ENCODE data around the gene RANBP10.

Gene RANBP10

DNA sequence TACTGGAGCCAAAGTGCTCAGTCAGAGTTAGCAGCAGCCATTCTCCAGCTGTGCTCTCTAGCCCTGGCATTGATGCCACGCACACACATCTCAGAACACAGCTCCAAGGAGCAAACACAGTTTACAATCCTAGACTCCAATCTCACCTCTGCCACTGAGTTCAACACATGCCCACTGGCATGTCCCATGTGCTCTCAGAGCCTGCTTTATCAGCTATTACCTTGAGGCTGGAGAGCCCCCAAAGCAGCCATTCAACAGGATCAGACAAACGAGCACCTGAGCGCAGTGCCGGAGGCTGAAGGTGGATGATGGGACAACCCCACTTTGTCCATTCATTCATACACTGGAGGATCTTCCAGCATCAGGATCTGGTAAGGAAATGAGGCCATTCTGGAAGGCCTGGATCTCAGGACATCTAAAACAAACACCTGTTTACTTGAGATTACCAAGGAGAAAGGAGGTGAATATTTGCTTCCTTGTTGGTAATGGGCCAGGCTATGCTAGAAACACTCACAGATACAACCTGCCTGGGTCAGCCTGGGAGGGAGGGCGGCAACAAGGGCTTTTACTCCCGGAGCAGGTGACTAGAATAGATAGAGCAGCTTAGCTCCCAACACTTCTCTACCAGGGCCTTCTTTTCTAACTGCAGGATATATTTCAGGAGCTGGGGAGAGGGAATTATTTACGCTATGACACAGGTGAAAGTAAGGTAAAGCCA, 25.4 kb downstream of the RANBP10 start:
- no peak for TF ChIP-seq ARNTL (CRISPR knock-in tag; IDR thresholded peaks at IDR 0.05; ENCODE audit: borderline replicate concordance, low read depth)
- TF ChIP-seq SNAI2 (CRISPR knock-in tag; IDR thresholded peaks at IDR 0.05): no peak
- TF ChIP-seq ZNF8 (CRISPR knock-in tag; IDR thresholded peaks at IDR 0.05): no peak
- no peak for TF ChIP-seq ZFP30 (CRISPR knock-in tag; IDR thresholded peaks at IDR 0.05)
- no peak for TF ChIP-seq CSDC2 (CRISPR knock-in tag; IDR thresholded peaks at IDR 0.05)
- no peak for TF ChIP-seq ISL1 (CRISPR knock-in tag; IDR thresholded peaks at IDR 0.05)
- TF ChIP-seq ZNF565 (CRISPR knock-in tag; conservative IDR thresholded peaks at IDR 0.05; ENCODE audit: low read depth): no peak
- TF ChIP-seq RARB (CRISPR knock-in tag; IDR thresholded peaks at IDR 0.05): no peak
- no peak for TF ChIP-seq ZNF70 (CRISPR knock-in tag; IDR thresholded peaks at IDR 0.05)
- TF ChIP-seq OSR1 (CRISPR knock-in tag; IDR thresholded peaks at IDR 0.05): no peak
- TF ChIP-seq TCF4 (CRISPR knock-in tag; IDR thresholded peaks at IDR 0.05; ENCODE audit: borderline replicate concordance): no peak
- TF ChIP-seq, protein P1, sequence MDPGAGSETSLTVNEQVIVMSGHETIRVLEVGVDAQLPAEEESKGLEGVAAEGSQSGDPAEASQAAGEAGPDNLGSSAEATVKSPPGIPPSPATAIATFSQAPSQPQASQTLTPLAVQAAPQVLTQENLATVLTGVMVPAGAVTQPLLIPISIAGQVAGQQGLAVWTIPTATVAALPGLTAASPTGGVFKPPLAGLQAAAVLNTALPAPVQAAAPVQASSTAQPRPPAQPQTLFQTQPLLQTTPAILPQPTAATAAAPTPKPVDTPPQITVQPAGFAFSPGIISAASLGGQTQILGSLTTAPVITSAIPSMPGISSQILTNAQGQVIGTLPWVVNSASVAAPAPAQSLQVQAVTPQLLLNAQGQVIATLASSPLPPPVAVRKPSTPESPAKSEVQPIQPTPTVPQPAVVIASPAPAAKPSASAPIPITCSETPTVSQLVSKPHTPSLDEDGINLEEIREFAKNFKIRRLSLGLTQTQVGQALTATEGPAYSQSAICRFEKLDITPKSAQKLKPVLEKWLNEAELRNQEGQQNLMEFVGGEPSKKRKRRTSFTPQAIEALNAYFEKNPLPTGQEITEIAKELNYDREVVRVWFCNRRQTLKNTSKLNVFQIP (CRISPR knock-in tag; IDR thresholded peaks at IDR 0.05; ENCODE audit: borderline replicate concordance, low read depth): no peak
- no peak for TF ChIP-seq BACH2 (CRISPR knock-in tag; IDR thresholded peaks at IDR 0.05; ENCODE audit: borderline replicate concordance)
- no peak for TF ChIP-seq ESRRG (CRISPR knock-in tag; IDR thresholded peaks at IDR 0.05)
- no peak for TF ChIP-seq PPARA (CRISPR knock-in tag; IDR thresholded peaks at IDR 0.05; ENCODE audit: borderline replicate concordance)
- TF ChIP-seq ZC3H10 (CRISPR knock-in tag; IDR thresholded peaks at IDR 0.05): no peak
- TF ChIP-seq TOX (CRISPR knock-in tag; IDR thresholded peaks at IDR 0.05; ENCODE audit: borderline replicate concordance): no peak
- TF ChIP-seq, protein P2, sequence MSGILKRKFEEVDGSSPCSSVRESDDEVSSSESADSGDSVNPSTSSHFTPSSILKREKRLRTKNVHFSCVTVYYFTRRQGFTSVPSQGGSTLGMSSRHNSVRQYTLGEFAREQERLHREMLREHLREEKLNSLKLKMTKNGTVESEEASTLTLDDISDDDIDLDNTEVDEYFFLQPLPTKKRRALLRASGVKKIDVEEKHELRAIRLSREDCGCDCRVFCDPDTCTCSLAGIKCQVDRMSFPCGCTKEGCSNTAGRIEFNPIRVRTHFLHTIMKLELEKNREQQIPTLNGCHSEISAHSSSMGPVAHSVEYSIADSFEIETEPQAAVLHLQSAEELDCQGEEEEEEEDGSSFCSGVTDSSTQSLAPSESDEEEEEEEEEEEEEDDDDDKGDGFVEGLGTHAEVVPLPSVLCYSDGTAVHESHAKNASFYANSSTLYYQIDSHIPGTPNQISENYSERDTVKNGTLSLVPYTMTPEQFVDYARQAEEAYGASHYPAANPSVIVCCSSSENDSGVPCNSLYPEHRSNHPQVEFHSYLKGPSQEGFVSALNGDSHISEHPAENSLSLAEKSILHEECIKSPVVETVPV (CRISPR knock-in tag; IDR thresholded peaks at IDR 0.05): no peak
- TF ChIP-seq, protein P3, sequence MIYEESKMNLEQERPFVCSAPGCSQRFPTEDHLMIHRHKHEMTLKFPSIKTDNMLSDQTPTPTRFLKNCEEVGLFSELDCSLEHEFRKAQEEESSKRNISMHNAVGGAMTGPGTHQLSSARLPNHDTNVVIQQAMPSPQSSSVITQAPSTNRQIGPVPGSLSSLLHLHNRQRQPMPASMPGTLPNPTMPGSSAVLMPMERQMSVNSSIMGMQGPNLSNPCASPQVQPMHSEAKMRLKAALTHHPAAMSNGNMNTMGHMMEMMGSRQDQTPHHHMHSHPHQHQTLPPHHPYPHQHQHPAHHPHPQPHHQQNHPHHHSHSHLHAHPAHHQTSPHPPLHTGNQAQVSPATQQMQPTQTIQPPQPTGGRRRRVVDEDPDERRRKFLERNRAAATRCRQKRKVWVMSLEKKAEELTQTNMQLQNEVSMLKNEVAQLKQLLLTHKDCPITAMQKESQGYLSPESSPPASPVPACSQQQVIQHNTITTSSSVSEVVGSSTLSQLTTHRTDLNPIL (CRISPR knock-in tag; IDR thresholded peaks at IDR 0.05; ENCODE audit: low read depth): no peak
- TF ChIP-seq, protein P4, sequence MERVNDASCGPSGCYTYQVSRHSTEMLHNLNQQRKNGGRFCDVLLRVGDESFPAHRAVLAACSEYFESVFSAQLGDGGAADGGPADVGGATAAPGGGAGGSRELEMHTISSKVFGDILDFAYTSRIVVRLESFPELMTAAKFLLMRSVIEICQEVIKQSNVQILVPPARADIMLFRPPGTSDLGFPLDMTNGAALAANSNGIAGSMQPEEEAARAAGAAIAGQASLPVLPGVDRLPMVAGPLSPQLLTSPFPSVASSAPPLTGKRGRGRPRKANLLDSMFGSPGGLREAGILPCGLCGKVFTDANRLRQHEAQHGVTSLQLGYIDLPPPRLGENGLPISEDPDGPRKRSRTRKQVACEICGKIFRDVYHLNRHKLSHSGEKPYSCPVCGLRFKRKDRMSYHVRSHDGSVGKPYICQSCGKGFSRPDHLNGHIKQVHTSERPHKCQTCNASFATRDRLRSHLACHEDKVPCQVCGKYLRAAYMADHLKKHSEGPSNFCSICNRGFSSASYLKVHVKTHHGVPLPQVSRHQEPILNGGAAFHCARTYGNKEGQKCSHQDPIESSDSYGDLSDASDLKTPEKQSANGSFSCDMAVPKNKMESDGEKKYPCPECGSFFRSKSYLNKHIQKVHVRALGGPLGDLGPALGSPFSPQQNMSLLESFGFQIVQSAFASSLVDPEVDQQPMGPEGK (CRISPR knock-in tag; IDR thresholded peaks at IDR 0.05; ENCODE audit: borderline replicate concordance): no peak
- no peak for ATAC-seq

DNA sequence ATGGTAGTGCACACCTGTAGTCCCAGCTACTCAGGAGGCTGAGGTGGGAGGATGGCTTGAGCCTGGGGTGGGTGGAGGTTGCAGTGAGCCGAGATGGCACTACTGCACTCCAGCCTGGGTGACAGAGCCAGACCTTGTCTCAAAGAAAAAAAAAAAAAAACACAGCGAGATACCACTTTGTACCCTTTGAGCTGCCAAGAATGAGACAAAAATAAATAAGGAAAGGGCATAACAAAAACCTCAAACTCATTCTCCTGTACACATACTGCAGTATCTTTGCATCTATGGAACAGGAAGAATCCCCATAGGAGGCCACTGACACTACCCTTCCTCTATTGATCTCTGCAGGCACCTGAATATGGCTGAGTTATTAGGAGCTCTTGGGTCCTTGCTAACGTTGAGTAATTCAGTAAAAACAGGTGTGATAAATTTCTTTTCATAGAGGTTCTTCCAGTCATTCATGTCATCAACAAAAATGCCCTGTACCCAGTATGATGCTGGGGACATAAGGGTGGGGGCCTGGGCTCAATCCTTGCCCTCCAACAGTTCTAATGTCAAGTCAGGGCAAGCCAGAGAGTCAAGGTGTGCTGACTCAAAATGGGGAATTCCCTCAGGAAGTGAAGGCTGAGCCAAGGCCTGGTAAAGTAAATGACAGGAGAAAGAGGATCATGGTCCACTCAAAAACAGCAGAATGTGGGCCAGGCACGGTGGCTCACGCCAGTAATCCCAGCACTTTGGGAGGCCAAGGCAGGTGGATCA, 26.9 kb downstream of the RANBP10 start:
- no peak for TF ChIP-seq ZNF565 (CRISPR knock-in tag; conservative IDR thresholded peaks at IDR 0.05; ENCODE audit: low read depth)
- no peak for ATAC-seq

DNA sequence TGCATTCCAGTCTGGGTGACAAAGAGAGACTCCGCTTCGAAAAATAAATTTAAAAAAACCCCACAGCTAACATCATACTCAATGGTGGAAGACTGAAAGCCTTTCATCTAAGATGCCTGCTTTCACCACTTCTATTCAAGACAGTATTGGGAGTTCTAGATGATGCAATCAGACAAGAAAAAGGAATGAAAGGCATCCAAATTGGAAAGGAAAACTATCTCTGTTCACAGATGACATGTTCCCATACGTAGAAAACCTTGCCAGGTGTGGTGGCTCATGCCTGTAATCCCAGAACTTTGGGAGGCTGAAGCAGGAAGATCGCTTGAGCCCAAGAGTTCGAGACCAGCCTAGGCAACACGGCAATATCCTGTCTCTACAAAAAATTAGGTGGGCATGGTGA, 31.1 kb downstream of the RANBP10 start:
- ATAC-seq: no peak
- TF ChIP-seq BACH2 (CRISPR knock-in tag; IDR thresholded peaks at IDR 0.05; ENCODE audit: borderline replicate concordance) (no peak), ESRRG (CRISPR knock-in tag; IDR thresholded peaks at IDR 0.05) (no peak), ZC3H10 (CRISPR knock-in tag; IDR thresholded peaks at IDR 0.05) (no peak), ZNF8 (CRISPR knock-in tag; IDR thresholded peaks at IDR 0.05) (no peak), CSDC2 (CRISPR knock-in tag; IDR thresholded peaks at IDR 0.05) (no peak), ISL1 (CRISPR knock-in tag; IDR thresholded peaks at IDR 0.05) (no peak), ZNF565 (CRISPR knock-in tag; conservative IDR thresholded peaks at IDR 0.05; ENCODE audit: low read depth) (no peak), TCF4 (CRISPR knock-in tag; IDR thresholded peaks at IDR 0.05; ENCODE audit: borderline replicate concordance) (no peak), ZNF70 (CRISPR knock-in tag; IDR thresholded peaks at IDR 0.05) (no peak), SNAI2 (CRISPR knock-in tag; IDR thresholded peaks at IDR 0.05) (no peak), PPARA (CRISPR knock-in tag; IDR thresholded peaks at IDR 0.05; ENCODE audit: borderline replicate concordance) (no peak)
- TF ChIP-seq, protein P4 (CRISPR knock-in tag; IDR thresholded peaks at IDR 0.05; ENCODE audit: borderline replicate concordance): no peak
- TF ChIP-seq, protein P5, sequence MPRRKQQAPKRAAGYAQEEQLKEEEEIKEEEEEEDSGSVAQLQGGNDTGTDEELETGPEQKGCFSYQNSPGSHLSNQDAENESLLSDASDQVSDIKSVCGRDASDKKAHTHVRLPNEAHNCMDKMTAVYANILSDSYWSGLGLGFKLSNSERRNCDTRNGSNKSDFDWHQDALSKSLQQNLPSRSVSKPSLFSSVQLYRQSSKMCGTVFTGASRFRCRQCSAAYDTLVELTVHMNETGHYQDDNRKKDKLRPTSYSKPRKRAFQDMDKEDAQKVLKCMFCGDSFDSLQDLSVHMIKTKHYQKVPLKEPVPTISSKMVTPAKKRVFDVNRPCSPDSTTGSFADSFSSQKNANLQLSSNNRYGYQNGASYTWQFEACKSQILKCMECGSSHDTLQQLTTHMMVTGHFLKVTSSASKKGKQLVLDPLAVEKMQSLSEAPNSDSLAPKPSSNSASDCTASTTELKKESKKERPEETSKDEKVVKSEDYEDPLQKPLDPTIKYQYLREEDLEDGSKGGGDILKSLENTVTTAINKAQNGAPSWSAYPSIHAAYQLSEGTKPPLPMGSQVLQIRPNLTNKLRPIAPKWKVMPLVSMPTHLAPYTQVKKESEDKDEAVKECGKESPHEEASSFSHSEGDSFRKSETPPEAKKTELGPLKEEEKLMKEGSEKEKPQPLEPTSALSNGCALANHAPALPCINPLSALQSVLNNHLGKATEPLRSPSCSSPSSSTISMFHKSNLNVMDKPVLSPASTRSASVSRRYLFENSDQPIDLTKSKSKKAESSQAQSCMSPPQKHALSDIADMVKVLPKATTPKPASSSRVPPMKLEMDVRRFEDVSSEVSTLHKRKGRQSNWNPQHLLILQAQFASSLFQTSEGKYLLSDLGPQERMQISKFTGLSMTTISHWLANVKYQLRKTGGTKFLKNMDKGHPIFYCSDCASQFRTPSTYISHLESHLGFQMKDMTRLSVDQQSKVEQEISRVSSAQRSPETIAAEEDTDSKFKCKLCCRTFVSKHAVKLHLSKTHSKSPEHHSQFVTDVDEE (CRISPR knock-in tag; IDR thresholded peaks at IDR 0.05): no peak

All from SK-N-SH treated with all-trans-retinoic acid at 6 μM for 48 hours (cell line).